Brain microvascular endothelial cell (primary cell): ENCODE results near the gene TMIE.

Experiments used
- DNase-seq: peaks from one replicate; pipeline ENCODE4 v3.0.0-alpha.2; 2020
- H3K27ac ChIP-seq: fragments of 250-450 bp; sonication (Bioruptor Pico); 2 replicates; pipeline ENCODE4 v1.5.1; 2020; ENCODE audit warnings: mild to moderate bottlenecking, moderate library complexity
- H3K27me3 ChIP-seq: fragments of 250-450 bp; sonication (Bioruptor Pico); replicated peaks from 2 replicates; pipeline ENCODE4 v1.5.1; 2020; ENCODE audit warnings: mild to moderate bottlenecking
- H3K36me3 ChIP-seq: fragments of 250-450 bp; sonication (Bioruptor Pico); replicated peaks from 2 replicates; pipeline ENCODE4 v1.5.1; 2020; ENCODE audit warnings: mild to moderate bottlenecking
- H3K4me3 ChIP-seq: 2 replicates; pipeline ENCODE4 v1.5.1; 2011; ENCODE audit warnings: low read depth, mild to moderate bottlenecking, control low read depth, low read length, moderate library complexity
- in situ Hi-C: cut with HindIII; loops from 2 replicates; pipeline ENCODE4 v1.10.0; 2017; ENCODE audit warnings: low sequenced_read_pairs, low pct_ligation_motif_present
- TF ChIP-seq, protein P1 (sequence below): IDR thresholded peaks from 2 replicates; pipeline ENCODE4 v1.5.1; 2011; ENCODE audit warnings: low read depth, mild to moderate bottlenecking, moderate library complexity, low read length, control low read depth, inconsistent platforms; ENCODE audit errors: missing control alignments

TMIE gene

DNA sequence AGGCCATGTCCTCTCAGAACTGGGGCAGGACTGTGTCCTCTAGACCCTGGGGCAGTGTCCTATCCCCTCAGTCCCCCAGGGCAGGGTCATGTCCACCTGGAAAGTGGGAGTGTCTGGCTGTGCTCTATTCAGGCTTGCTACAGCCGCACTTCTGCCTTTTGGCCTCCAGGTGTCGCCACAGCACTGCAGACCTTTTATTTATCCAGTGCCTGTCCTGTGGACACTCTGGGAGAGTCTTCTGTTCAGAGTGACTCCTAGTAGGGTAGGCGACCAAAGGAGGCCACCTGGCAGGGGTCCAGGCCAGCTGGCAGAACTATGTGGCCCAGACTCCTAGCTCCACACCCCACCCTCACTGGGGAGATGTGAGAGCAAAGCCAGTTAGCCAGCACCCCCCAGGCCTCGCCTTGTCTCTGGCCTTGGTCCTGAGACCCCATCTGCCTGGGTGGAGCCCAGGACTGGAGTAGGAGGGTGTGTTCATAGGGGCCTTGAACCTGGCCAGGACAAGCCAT lies 3.9 kb downstream of the TMIE start:
- DNase-seq: peak; percentile 66
- Histone ChIP-seq H3K27me3 (peaks cover 10% of the 10 kb centered on the region), H3K36me3 (no peaks in the 10 kb centered on the region), H3K4me3 (no peak overlapping the region), H3K27ac (no peak overlapping the region)
- TF ChIP-seq, protein P1, sequence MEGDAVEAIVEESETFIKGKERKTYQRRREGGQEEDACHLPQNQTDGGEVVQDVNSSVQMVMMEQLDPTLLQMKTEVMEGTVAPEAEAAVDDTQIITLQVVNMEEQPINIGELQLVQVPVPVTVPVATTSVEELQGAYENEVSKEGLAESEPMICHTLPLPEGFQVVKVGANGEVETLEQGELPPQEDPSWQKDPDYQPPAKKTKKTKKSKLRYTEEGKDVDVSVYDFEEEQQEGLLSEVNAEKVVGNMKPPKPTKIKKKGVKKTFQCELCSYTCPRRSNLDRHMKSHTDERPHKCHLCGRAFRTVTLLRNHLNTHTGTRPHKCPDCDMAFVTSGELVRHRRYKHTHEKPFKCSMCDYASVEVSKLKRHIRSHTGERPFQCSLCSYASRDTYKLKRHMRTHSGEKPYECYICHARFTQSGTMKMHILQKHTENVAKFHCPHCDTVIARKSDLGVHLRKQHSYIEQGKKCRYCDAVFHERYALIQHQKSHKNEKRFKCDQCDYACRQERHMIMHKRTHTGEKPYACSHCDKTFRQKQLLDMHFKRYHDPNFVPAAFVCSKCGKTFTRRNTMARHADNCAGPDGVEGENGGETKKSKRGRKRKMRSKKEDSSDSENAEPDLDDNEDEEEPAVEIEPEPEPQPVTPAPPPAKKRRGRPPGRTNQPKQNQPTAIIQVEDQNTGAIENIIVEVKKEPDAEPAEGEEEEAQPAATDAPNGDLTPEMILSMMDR: peak; percentile 98
- in situ Hi-C loops: no loop called here

DNA sequence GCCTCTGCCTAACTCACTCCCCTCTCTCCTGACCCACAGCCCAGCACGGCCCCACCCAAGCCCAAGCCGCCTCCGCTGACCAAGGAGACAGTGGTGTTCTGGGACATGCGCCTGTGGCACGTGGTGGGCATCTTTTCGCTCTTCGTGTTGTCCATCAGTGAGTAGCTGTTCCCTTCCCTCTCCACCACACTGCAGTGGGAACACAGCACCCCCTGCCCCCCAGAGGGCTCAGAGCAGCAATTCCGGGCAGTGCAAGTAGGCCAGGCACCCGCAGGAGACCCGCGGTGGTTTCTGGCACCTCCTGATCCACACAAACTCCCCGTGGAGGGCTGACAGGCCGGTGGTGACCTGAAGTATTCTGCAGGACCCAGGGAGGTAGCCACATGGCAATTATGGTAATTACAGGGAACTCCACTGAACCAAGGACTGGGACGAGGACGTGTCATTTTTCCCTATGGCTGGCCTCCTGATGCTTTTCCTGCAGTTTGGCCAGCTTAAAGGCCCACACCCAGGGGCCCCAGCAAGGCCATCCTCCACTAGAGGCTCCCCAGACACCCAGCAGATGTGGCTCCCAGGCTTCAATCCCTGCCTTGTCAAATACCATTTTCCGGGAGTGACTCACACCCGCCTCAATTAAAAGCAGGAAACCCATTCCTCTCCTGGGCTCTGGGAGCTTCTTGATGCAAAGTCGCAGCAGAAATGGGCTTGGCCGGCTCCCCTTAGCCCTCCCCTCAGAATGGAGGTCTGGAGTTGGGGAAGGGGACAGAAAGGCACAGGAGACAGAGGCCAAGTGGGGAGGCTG lies 4.8 kb downstream of the TMIE start:
- H3K27me3 ChIP-seq: peaks cover 10% of the 10 kb centered on the region
- no peak overlapping the region for H3K27ac ChIP-seq
- no peak overlapping the region for H3K4me3 ChIP-seq
- H3K36me3 ChIP-seq: no peaks in the 10 kb centered on the region
- TF ChIP-seq, protein P1: peak; percentile 33
- peak; percentile 44 for DNase-seq
- in situ Hi-C loops: no loop called here

DNA sequence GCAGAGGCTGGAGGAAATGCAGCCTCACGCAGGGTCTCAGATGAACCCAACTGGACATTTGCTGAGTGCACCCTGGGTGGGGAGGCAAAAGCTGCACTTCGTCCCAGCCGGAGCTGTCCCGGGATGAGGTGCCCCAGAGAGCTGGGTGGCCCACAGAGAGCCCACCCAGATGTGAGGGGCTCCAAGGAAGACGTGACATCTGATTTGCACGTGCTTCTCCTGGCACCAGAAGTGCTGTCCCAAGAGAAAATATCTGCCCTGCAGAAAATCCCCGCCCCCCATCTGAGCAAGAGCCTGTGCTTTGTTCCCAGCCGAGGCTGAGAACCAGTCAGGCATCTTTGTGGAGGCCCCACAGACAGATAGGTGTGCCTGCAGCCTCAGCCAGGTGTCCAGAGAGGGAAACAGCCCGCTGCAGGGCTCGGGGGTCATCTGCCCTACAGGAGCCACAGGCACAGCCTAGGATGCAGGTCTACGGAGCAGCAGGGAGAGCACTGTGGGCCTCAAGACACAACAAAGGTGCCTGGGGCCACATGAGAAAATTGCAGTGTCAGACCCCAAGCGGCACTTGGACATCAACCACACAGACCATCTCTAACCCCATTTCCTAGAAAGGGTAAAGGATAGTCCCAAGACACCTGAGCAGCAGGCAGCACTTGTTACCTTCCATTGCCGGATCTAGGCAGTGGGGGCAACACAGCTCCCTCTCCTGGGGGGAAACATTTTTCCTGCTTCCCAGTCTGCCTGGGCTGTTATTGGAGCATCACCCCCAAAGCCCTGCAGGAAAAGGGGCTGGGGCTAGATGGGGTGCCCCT lies 5.8 kb downstream of the TMIE start:
- H3K27me3 ChIP-seq: peaks cover 2% of the 10 kb centered on the region
- no peaks in the 10 kb centered on the region for H3K36me3 ChIP-seq
- DNase-seq: no peak
- TF ChIP-seq, protein P1: peak; percentile 25
- in situ Hi-C loops: no loop called here
- H3K27ac ChIP-seq: no peak overlapping the region
- no peak overlapping the region for H3K4me3 ChIP-seq

DNA sequence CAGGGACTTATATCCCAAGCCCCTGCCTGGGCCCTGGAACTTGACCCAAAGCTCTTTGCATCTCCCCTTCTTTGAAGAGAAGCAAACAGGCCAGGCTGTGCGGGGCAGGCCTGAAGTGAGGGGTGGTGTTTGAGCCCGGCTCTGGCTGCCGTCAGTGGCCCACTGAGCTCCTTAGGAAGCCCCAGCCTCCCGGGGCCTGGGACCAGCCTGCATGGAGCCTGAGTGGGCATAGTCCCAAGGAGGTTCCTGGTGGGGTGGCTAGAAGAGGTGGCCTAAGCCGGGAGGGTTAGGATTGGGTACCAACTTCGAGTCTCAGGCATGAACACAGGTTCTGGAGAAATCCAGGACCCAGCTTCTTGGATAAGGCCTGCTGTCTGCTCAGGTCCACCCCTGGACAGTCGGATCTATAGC lies 6.4 kb downstream of the TMIE start:
- Histone ChIP-seq H3K27ac (no peak overlapping the region), H3K4me3 (no peak overlapping the region), H3K36me3 (no peaks in the 10 kb centered on the region), H3K27me3 (peaks cover 2% of the 10 kb centered on the region)
- DNase-seq: no peak
- in situ Hi-C loops: no loop called here
- TF ChIP-seq, protein P1: no peak

DNA sequence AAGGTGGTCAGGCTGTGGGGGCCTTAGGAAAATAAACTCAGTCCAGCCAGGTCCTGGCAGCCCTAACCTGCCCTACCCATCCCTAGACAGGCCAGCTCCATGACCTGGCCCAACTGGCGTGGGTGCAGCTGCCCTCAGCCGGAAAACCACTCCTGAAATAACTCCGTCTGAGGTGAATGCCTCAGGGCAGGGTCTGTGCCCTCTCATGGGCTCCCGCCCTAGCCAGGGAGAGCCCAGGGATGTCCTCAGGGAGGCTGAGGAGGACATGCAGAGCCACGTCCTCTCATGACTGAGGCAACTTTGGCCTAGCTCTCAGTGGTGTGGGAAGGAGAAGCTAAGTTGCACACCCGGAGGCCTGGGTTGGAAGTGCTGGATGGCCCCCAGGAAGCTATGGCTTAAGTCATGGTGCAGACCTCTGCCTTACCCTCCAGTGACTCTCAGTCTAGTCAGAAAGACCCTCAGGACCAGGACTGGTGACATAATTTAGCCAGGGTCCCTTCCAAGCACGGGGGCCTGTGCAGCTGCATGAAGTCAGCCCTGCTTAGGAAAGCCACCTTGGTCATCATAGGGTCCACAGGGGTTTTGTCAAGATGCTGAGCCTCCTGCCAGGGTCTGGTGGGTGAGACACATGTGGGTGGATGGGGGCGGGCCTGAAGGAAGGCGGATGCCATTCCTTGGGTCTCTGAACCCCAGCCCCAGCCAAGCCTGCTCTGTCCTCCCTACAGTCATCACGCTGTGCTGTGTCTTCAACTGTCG lies 7.4 kb downstream of the TMIE start:
- no peaks in the 10 kb centered on the region for H3K36me3 ChIP-seq
- H3K27me3 ChIP-seq: no peaks in the 10 kb centered on the region
- TF ChIP-seq, protein P1: peak; percentile 21
- H3K27ac ChIP-seq: no peak overlapping the region
- H3K4me3 ChIP-seq: no peak overlapping the region
- in situ Hi-C loops: no loop called here
- DNase-seq: no peak
